ENCODE data around the gene FAM3D.

DNA sequence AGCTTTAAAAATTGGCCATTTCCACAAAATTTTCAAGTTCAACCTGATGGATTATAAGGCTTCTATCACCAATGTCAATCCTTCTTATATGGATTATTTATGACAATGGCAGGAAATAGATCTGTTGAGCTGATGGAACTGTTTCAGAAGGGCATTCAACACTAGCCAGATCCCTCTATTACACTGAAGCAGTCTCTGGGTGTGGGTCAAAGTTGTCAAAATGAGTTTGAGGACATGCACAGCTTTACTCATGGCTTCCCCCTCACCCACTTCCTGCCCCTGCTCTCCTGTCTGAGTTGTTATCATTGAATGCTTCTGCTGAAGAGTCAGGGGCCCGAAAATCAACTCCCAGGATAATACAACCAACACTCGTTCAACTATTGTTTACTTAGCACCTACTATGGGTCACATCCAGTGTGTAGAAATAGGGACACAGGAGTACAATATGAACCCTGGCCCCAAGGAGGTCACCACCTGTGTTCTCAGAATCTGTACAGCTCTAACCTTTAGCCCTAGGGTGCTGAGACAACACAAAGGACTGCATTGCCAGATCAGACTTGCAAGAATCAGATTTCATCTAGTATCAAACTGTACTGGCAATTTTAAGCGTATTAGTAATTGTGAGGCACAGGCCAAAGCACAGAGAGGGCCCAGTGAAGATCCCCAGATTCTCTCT lies 41.7 kb upstream of the FAM3D start:
- no peak for TF ChIP-seq EZH2 (IDR thresholded peaks at IDR 0.05)
- TF ChIP-seq, protein P1, sequence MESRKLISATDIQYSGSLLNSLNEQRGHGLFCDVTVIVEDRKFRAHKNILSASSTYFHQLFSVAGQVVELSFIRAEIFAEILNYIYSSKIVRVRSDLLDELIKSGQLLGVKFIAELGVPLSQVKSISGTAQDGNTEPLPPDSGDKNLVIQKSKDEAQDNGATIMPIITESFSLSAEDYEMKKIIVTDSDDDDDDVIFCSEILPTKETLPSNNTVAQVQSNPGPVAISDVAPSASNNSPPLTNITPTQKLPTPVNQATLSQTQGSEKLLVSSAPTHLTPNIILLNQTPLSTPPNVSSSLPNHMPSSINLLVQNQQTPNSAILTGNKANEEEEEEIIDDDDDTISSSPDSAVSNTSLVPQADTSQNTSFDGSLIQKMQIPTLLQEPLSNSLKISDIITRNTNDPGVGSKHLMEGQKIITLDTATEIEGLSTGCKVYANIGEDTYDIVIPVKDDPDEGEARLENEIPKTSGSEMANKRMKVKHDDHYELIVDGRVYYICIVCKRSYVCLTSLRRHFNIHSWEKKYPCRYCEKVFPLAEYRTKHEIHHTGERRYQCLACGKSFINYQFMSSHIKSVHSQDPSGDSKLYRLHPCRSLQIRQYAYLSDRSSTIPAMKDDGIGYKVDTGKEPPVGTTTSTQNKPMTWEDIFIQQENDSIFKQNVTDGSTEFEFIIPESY (IDR thresholded peaks at IDR 0.05; ENCODE audit: extremely low read depth, insufficient replicate concordance, low read length), result no peak
- TF ChIP-seq, protein P2, sequence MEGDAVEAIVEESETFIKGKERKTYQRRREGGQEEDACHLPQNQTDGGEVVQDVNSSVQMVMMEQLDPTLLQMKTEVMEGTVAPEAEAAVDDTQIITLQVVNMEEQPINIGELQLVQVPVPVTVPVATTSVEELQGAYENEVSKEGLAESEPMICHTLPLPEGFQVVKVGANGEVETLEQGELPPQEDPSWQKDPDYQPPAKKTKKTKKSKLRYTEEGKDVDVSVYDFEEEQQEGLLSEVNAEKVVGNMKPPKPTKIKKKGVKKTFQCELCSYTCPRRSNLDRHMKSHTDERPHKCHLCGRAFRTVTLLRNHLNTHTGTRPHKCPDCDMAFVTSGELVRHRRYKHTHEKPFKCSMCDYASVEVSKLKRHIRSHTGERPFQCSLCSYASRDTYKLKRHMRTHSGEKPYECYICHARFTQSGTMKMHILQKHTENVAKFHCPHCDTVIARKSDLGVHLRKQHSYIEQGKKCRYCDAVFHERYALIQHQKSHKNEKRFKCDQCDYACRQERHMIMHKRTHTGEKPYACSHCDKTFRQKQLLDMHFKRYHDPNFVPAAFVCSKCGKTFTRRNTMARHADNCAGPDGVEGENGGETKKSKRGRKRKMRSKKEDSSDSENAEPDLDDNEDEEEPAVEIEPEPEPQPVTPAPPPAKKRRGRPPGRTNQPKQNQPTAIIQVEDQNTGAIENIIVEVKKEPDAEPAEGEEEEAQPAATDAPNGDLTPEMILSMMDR (IDR thresholded peaks at IDR 0.05 in 2 of 3, conservative IDR thresholded peaks at IDR 0.05 in 1 of 3; ENCODE audit: borderline replicate concordance in 1 of 3, insufficient read depth in 1 of 3, low read depth in 2 of 3, low read length in 2 of 3), result no peak
- TF ChIP-seq, protein P3, sequence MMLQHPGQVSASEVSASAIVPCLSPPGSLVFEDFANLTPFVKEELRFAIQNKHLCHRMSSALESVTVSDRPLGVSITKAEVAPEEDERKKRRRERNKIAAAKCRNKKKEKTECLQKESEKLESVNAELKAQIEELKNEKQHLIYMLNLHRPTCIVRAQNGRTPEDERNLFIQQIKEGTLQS (IDR thresholded peaks at IDR 0.05), result no peak
- TF ChIP-seq SIN3A (IDR thresholded peaks at IDR 0.05; ENCODE audit: low read depth), result no peak
